Endothelial cell of umbilical vein (primary cell): ENCODE results near the gene ACAA2.

ENCODE experiments used
- EZH2 ChIP-seq: IDR thresholded peaks from 2 replicates; pipeline ENCODE4 v1.6.1; 2012; ENCODE audit warnings: borderline replicate concordance, low read depth, mild to moderate bottlenecking, moderate library complexity, low read length, inconsistent platforms; ENCODE audit not compliant: severe bottlenecking
- FOS ChIP-seq: IDR thresholded peaks from 2 replicates; pipeline ENCODE4 v1.6.1; 2011; ENCODE audit warnings: mild to moderate bottlenecking, low read length, moderate library complexity, borderline replicate concordance; ENCODE audit not compliant: insufficient read depth
- POLR2A ChIP-seq: IDR thresholded peaks from 2 replicates; pipeline ENCODE4 v1.6.1; 2012; ENCODE audit warnings: low read depth, mild to moderate bottlenecking, control low read depth, low read length
- TF ChIP-seq, protein P1 (sequence below), 2 donors: IDR thresholded peaks; 1 replicate in 1 of 2; 2 replicates in 1 of 2; pipeline ENCODE4 v1.5.1; 2011; ENCODE audit warnings: low read length in 2 of 2, mild to moderate bottlenecking in 2 of 2, moderate library complexity in 2 of 2, control low read depth in 1 of 2, inconsistent platforms in 1 of 2, low read depth in 1 of 2; ENCODE audit not compliant: insufficient read depth in 1 of 2; ENCODE audit errors: extremely low read depth in 1 of 2

DNA sequence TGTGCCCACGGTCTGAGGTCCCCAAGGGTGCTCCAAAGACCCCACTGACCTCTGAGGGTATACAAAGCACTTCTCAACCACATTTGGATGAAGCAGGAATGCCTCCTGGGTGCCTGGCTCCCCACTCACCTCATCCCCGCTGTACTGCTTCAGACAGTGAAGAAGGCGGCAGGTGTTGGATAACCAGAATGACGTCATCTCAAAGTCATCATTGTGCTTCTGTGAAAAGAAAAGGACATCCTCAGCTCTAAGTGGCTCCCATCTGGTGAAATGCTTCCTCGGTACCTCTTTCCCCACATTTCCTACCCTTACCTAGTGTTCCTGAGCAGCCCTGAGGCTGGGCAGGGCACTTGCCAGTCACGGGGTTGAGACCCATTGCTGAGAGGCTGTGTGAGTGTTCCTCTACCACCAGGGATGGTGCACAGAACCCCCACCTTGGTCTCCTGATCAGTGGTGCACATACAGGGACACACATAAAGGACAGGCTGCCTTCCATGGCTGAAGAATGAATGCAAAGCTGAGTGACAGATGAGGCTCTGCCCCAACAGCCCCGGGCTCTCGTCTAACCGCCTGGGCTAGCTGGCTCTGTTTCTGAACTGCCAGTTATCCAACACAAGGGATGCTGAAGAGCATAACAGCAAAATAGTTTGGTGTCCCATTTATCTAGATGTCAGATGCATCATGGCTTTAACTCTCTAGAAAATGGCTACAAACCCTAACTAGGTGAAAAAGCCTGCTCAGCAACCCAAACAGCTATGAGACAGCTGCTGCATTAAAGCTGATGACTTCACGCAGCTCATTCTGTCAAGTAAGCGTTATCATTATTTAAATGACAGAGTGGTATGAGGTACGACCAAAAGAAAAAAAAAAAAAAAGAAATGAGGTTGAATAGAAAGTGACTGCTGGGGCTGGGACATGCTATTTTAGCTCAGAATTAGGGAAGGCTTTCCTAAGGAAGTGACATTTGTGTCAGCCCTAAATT, 28.2 kb upstream of the ACAA2 start:
- TF ChIP-seq, protein P1, sequence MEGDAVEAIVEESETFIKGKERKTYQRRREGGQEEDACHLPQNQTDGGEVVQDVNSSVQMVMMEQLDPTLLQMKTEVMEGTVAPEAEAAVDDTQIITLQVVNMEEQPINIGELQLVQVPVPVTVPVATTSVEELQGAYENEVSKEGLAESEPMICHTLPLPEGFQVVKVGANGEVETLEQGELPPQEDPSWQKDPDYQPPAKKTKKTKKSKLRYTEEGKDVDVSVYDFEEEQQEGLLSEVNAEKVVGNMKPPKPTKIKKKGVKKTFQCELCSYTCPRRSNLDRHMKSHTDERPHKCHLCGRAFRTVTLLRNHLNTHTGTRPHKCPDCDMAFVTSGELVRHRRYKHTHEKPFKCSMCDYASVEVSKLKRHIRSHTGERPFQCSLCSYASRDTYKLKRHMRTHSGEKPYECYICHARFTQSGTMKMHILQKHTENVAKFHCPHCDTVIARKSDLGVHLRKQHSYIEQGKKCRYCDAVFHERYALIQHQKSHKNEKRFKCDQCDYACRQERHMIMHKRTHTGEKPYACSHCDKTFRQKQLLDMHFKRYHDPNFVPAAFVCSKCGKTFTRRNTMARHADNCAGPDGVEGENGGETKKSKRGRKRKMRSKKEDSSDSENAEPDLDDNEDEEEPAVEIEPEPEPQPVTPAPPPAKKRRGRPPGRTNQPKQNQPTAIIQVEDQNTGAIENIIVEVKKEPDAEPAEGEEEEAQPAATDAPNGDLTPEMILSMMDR (IDR thresholded peaks at IDR 0.05; ENCODE audit: extremely low read depth in 1 of 2, insufficient read depth in 1 of 2, low read depth in 1 of 2, low read length in 2 of 2) = no peak
- TF ChIP-seq FOS (no peak), EZH2 (no peak), POLR2A (no peak)
